ENCODE results near the gene PTPRT. TPM values are rescaled to one million over a fixed set of nuclear protein-coding genes. Genes with fewer than 3 reads are reported as not detected.
A peak's percentile ranks its signal among the peaks of the same experiment; 100 is the strongest.

PTPRT gene
- total RNA-seq, 1 experiment from 2014 or later, result not detected

DNA sequence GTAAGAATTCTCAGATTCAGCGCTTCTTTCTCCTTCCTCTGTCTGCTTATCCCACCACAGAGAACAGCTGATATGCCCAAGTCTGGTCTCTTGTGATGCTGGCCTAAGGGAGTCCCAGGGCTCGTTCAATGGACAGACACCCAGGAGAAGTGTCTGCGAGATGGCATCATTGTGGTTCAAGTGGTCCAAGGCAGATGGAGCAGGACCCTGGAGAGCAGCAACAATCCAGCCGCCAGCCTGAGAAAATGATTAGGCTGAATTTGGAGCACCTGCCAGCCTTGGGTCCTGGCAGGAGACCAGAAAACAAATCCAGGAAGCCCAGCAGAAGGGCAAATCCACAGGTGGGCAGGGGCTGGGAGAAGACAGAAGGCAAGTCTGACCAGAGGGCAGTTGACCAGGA is 145.8 kb downstream of the PTPRT start:
- POLR2A ChIA-PET (ENCODE audit: low non-redundant PET), result no interaction called here
- no peak for DNase-seq (ENCODE audit: low spot score)
- Histone ChIP-seq H3K4me3 (ENCODE audit: low read depth, low read length, poor library complexity, severe bottlenecking) (no peak overlapping the region), H3K9me3 (ENCODE audit: low read depth, low read length, poor library complexity, severe bottlenecking) (no peaks in the 10 kb centered on the region), H3K27me3 (replicated peaks; ENCODE audit: insufficient read depth, low read depth, low read length, poor library complexity) (peaks cover 4% of the 10 kb centered on the region), H3K27ac (ENCODE audit: low read depth, low read length, poor library complexity, severe bottlenecking) (no peak overlapping the region), H3K36me3 (ENCODE audit: insufficient read depth, low read length, poor library complexity, severe bottlenecking) (no peaks in the 10 kb centered on the region), H3K4me1 (ENCODE audit: insufficient read depth, low read length, poor library complexity, severe bottlenecking) (no peaks in the 10 kb centered on the region)
- no TSS peak for BruUV-seq (replicated peaks)
- CTCF ChIA-PET, result no interaction called here
- intact Hi-C loops (cut with micrococcal nuclease; ENCODE audit: unreplicated experiment), result no loop called here
- no peak for TF ChIP-seq EZH2 (IDR thresholded peaks at IDR 0.05; ENCODE audit: borderline replicate concordance, low read depth, low read length, poor library complexity, severe bottlenecking)
- TF ChIP-seq, protein P1, sequence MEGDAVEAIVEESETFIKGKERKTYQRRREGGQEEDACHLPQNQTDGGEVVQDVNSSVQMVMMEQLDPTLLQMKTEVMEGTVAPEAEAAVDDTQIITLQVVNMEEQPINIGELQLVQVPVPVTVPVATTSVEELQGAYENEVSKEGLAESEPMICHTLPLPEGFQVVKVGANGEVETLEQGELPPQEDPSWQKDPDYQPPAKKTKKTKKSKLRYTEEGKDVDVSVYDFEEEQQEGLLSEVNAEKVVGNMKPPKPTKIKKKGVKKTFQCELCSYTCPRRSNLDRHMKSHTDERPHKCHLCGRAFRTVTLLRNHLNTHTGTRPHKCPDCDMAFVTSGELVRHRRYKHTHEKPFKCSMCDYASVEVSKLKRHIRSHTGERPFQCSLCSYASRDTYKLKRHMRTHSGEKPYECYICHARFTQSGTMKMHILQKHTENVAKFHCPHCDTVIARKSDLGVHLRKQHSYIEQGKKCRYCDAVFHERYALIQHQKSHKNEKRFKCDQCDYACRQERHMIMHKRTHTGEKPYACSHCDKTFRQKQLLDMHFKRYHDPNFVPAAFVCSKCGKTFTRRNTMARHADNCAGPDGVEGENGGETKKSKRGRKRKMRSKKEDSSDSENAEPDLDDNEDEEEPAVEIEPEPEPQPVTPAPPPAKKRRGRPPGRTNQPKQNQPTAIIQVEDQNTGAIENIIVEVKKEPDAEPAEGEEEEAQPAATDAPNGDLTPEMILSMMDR (conservative IDR thresholded peaks at IDR 0.05; ENCODE audit: low read depth, low read length), result no peak

- Histone ChIP-seq H3K4me3 (ENCODE audit: low read depth, low read length, poor library complexity, severe bottlenecking) (no peak overlapping the region), H3K4me1 (ENCODE audit: insufficient read depth, low read length, poor library complexity, severe bottlenecking) (no peaks in the 10 kb centered on the region), H3K27ac (ENCODE audit: low read depth, low read length, poor library complexity, severe bottlenecking) (no peak overlapping the region), H3K9me3 (ENCODE audit: low read depth, low read length, poor library complexity, severe bottlenecking) (no peaks in the 10 kb centered on the region), H3K36me3 (ENCODE audit: insufficient read depth, low read length, poor library complexity, severe bottlenecking) (no peaks in the 10 kb centered on the region), H3K27me3 (replicated peaks; ENCODE audit: insufficient read depth, low read depth, low read length, poor library complexity) (peaks cover 10% of the 10 kb centered on the region)
- intact Hi-C loops (cut with micrococcal nuclease; ENCODE audit: unreplicated experiment), result no loop called here
- POLR2A ChIA-PET (ENCODE audit: low non-redundant PET), result no interaction called here
- DNase-seq (ENCODE audit: low spot score), result peak; percentile 31
- CTCF ChIA-PET, result no interaction called here
- no TSS peak for BruUV-seq (replicated peaks)
- TF ChIP-seq, protein P1 (conservative IDR thresholded peaks at IDR 0.05; ENCODE audit: low read depth, low read length), result no peak
- TF ChIP-seq EZH2 (IDR thresholded peaks at IDR 0.05; ENCODE audit: borderline replicate concordance, low read depth, low read length, poor library complexity, severe bottlenecking), result no peak
Measured at GRCh38 chr20:43040427-43040826, 149.3 kb downstream of the PTPRT start.

DNA sequence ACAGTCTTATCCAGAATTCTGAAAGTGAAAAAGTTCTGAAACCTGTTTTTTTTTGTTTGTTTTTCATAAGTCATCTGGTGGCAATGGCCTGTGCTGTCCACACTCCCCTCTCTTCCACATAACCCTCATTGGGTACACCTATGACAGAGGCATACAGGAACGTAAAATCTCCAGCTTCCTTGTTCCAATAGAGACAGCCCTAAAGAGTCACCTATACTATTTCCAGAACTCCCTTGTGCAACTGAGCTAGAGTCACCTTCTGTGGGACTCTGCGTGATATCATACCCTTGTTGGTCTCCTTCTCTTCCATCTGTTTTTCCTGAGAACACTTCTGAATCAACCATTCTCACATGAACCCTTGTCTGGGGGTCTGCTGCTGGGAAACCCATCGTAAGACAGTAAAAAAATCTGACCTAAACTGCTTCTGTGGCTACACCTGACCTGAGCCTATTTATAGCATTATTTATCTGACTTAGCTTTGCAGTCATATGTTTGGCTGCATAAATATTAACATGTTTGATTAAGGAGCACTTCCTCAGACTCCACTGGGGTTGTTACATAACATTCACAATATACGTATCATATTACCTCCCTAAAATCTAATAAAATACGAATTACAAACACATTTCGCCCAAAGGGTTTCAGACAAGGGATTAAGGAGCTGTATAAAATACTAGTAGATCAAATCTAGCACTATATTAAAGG is 151.9 kb downstream of the PTPRT start:
- intact Hi-C loops (cut with micrococcal nuclease; ENCODE audit: unreplicated experiment), result no loop called here
- TF ChIP-seq, protein P1 (conservative IDR thresholded peaks at IDR 0.05; ENCODE audit: low read depth, low read length), result no peak
- TF ChIP-seq EZH2 (IDR thresholded peaks at IDR 0.05; ENCODE audit: borderline replicate concordance, low read depth, low read length, poor library complexity, severe bottlenecking), result no peak
- Histone ChIP-seq H3K9me3 (ENCODE audit: low read depth, low read length, poor library complexity, severe bottlenecking) (no peaks in the 10 kb centered on the region), H3K4me1 (ENCODE audit: insufficient read depth, low read length, poor library complexity, severe bottlenecking) (no peaks in the 10 kb centered on the region), H3K4me3 (ENCODE audit: low read depth, low read length, poor library complexity, severe bottlenecking) (no peak overlapping the region), H3K27me3 (replicated peaks; ENCODE audit: insufficient read depth, low read depth, low read length, poor library complexity) (peaks cover 6% of the 10 kb centered on the region), H3K27ac (ENCODE audit: low read depth, low read length, poor library complexity, severe bottlenecking) (no peak overlapping the region), H3K36me3 (ENCODE audit: insufficient read depth, low read length, poor library complexity, severe bottlenecking) (no peaks in the 10 kb centered on the region)
- no TSS peak for BruUV-seq (replicated peaks)
- ChIA-PET POLR2A (ENCODE audit: low non-redundant PET) (no interaction called here), CTCF (no interaction called here)
- DNase-seq (ENCODE audit: low spot score), result no peak
